DMS114 treated with DMSO at 0.1 percent for 48 hours (cell line): ENCODE data around the gene AOX1.
"Not testable (repeated sequence)": the region's sequence is repeated elsewhere in the genome, so short reads cannot be mapped to it uniquely, and the experiment has no call there.

Experiments
- DNase-seq: peaks from one replicate; lab custom pipeline; 2025; ENCODE audit not compliant: unreplicated experiment; lab: John Stamatoyannopoulos, UW

AOX1 gene

DNA sequence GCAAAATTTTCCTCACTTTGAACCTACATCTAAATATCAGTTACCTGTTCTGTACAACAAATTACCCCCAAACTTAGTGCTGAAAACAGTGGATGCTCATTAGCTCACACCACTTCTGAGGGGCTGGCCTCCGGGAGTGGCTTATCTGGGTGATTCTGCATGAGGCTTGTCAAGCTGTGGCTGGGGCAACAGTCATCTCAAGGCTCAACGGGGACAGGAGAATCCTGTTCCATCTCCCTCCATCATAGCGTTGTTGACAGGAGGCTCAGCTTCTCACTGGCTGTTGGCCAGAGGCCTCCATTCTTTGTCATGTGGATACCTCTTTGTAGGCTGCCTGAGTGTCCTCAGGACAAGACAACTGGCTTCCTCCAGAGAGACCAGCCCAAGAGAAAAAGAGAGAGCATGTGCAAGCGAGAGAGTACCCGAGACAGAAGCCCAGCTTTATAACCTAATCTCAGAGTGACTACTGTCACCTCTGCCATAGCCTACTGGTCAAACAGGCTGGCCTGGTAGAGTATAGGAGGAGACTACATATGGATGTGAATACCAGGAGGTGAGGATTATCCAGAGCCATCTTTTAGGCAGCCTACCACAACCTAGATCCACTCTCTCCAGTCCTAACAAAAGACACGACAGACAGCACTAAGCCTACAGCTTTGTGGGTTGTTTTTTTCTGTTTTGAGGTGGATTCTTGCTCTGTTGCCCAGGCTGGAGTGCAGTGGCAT is 79.1 kb downstream of the AOX1 start:
- no peak for DNase-seq

DNA sequence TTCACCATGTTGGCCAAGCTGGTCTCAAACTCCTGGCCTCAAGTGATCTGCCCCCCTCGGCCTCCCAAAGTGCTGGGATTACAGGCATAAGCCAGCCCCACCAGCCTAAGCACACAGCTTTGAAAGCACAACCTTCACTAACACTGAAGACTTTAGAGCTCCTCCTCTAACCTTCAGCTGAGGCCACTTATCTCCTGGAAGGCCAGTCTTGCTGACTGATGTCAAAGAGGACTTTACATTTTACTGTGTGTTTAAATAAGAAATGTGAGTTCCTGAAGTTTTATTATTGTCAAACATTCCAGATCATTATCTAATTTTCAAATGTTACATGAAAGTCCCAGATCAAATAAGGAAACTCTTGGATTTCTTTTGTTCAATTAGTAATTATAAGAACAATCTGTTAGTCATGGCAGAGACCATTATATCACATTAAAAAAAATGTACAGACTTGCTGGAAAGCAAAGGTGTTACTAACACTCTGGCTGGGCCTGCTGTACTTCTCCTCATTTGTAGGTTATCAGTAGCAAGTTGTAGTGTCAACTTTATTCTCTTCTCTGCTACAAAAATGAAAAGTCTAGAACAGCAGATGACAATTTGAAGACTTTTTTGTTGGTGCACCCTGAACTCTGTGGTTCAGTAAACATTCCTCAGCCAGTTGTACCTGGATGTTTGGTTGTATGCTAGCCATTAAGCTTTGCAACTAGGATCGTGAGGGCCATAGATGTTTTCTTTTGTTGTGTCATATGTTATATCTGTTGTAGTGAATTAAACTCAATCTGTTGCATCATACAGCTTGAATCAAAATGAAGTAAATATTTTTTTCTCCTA is 80.0 kb downstream of the AOX1 start:
- no peak for DNase-seq

DNA sequence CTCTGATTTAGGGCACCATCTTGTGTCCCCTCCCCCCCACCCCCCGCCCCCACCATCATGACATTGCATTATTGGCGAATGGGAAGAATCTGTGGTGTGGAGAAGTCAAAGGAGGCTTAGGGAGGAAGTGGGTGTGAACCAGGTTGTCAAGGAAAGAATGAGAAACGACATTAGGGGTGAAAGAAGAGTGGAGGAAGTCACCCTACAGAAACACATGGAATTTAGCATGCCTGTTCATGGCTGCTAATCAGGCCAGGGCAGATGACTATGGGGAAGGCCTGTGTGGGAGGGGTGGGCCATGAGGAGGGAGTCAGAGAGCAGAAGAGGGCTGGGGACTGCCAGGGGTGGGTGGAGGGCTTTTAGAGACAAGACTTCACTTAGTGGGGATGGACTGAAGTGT is 81.6 kb downstream of the AOX1 start:
- DNase-seq: no peak

DNA sequence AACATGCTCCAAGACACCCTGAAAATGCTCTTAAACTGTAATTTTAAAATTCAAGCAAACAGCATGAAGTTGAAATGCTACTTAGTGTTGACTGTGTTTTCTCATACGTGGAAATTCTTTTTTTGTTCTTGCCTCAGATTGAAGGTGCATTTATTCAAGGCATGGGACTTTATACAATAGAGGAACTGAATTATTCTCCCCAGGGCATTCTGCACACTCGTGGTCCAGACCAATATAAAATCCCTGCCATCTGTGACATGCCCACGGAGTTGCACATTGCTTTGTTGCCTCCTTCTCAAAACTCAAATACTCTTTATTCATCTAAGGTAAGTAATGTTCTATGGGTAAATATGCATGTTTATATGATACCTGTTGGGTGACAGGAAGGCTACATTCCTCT is 82.7 kb downstream of the AOX1 start:
- DNase-seq: no peak

DNA sequence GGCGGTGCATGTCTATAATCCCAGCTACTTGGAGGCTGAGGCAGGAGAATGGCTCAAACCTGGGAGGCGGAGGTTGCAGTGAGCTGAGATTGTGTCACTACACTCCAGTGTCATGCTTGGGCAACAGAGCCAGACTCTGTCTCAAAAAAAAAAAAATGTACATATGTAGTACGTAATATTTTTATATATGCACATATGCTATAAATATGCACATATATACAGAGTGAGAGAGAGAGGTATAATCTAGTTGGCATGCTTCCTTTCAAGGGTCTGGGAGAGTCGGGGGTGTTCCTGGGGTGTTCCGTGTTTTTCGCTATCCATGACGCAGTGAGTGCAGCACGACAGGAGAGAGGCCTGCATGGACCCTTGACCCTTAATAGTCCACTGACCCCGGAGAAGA is 83.5 kb downstream of the AOX1 start:
- DNase-seq: no peak

DNA sequence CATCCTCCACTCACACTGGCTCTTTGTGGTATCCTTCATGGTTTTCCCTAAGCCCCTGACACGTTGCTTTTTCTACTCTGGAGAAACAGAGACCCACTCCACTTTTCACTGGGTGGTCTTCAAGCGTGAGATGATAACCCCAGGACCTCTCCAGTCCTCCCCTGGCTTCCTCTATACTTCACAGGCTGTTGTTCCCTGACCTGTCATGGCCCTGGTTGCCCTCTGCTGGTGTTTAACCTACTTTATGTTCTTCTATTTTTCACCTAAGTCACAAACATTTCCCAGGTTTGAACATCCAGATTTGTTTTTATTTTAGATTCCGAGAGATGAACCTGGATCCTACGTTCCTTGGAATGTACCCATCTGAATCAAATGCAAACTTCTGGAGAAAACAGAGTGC is 84.5 kb downstream of the AOX1 start:
- no peak for DNase-seq

DNA sequence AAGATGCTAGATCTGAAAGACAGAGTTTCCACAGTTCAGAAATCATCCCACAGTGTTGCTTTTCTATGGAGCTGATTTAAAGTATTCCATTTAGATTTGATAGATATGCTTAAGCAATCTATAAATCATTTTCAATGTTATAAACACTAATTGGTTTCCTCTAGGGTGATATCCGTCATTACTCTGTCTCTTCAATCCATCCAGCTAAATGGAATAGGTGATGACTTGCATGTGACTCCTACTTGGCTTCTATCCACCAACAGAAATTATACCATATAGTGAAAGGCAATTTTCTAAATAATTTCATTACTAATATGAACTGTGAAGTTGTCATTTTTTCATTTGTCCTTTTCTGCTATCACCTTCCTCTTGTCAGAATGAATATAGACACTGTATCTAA is 84.9 kb downstream of the AOX1 start:
- DNase-seq: no peak

DNA sequence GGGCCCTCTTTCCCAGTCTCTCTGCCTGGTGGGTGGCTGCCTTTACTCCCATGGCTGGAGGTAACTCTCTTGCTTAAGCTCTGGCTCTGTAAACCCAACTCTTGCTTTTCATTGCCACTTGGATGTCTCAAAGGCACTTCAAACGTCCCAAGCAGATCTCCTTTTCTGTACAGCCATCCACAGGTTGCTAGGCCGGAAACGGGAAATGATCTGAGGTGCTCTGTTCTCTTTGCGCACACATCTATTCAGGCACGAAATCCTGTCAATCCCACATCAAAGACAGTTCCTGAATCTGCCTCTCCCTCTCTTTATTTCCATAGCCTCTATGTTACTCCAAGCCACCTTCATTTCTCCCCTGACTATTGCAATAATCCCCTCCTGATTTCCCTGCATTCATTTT is 87.4 kb downstream of the AOX1 start:
- DNase-seq: no peak

DNA sequence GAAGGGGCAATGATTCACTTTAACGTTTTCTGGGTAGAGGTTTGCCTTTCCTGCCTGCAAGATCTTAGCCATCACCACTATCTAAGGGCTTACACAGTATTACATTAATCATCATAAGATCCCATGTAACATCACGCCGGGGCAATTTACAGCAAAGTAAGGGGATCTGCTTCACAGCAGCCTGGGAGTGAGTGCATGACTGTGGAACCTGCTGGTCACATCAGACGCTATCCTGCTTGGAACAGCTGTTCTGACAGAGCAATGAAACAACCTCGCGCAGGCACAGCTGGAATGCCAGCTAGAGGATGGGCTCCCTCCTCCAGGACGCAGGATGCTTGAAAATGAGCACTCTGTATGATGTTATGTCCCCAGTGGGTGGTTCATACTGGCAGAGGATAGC is 89.0 kb downstream of the AOX1 start:
- DNase-seq: no peak

DNA sequence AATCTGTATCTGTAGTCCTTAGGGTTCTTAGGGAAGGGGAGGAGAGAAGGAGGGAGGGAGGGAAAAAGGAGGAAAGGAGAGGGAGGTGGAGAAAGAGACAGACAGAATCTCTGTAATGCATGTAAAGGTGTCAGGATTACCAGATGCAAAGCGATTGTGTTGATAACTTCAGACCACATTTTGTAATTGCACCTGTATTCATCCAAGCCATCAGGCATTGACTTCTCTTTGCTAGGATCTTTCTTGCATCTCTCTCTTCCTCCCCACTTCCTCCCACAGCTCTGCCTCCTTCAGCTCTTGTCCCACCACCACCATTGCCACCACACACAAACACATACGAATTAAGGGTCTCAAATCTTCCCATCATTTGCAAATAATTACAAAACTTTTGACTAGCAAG is 91.4 kb downstream of the AOX1 start:
- no peak for DNase-seq

DNA sequence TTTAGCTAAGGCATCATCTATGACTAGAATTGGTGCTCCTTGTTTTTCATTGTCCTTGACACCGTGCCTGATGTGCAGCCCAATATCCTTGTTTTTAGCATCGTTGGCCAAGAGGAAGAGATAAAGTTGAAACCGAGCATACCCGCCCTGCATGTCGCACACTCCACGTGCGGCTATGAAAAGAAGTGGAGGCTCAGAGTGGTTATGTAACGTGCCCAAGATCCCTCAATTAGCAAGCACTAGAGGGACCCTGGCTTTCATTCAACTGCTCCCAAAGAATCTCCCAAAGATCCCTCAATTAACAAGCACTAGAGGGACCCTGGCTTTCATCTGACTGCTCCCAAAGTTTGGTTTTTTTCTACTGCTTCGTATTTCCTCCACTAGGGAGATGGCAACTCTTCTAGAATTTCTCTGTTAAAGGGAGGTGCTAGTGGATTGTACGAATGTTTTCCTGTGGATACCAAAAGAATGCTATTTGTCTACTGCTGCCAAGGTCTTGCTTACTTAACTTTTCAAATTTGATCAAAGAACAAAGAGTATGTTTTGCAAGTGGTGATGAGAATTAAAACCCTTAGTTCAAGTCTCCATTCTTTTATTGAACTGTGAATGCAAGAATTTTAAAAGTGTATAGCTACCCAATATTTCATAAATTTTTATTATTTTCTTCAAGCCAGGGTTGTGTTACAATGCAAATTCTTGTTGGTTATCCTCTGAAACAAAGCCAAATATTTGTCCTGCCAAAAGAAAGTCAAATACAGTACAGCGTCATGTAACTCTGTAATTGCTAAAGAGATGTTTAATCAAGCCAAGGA is 92.1 kb downstream of the AOX1 start:
- DNase-seq: no peak

DNA sequence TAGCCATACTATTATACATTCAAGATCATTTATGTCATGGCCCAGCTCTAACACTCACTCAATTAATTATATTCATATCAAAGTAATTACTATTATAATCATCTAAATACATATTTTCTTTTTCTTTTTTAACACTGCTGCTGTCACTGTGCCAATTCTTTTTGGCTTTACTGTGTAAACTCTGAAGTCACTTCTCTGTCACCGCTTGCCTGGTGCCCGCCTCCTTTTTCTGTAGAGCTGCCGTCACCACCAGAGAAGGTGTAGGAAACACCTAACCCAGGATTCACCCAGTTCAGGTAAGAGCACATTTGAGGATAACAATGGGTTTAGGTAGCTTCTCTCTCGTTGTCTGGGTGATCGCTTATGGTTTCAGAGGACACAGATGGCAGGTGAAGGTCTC is 93.3 kb downstream of the AOX1 start:
- no peak for DNase-seq

DNA sequence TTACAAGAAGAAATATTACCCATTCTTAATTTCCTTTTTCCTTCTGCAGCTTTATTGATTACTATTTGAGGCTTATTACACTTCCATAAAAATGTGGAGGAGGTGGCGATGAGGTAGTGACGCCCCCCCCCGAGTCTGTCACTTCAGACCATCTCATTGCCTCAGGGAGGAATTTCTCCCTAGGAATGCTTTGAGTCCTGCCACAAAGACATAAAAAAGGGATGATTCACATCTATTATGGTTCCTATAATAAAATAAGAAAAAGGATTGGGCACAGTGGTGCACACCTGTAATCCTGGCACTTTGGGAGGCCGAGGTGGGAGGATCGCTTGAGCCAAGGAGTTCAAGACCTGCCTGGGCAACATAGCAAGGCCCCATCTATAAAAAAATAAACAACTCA is 93.7 kb downstream of the AOX1 start:
- DNase-seq: no peak

DNA sequence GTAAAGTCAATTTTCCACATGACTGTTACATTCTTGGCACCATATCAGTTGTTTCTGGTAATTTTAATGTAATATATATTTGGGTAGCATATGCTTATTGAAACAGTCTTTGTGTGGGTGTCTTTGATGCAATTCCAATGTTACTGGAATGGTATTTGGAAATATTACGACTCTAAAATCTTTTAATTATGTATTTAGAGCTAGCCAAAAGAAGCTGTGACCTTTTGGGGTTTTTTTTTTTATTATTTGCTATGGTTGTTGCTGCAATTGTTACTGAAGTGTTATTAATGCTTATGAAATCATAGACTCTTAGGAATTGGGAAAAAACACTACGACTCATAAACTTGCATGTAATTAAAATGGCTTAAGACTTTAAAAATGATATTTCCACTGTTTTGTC is 95.9 kb downstream of the AOX1 start:
- no peak for DNase-seq

DNA sequence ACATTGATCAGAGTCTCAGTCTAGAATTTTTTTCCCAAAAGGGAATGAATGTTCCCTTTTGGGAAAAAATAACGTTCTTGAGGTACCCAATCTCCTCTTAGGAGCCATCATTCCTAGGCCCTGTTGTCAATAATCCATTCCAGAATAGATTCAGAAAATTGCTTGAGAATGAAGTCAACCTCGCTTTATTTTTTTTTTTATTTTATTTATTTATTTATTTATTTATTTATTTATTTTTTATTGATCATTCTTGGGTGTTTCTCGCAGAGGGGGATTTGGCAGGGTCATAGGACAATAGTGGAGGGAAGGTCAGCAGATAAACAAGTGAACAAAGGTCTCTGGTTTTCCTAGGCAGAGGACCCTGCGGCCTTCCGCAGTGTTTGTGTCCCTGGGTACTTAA is 96.6 kb downstream of the AOX1 start:
- not testable (repeated sequence) for DNase-seq

DNA sequence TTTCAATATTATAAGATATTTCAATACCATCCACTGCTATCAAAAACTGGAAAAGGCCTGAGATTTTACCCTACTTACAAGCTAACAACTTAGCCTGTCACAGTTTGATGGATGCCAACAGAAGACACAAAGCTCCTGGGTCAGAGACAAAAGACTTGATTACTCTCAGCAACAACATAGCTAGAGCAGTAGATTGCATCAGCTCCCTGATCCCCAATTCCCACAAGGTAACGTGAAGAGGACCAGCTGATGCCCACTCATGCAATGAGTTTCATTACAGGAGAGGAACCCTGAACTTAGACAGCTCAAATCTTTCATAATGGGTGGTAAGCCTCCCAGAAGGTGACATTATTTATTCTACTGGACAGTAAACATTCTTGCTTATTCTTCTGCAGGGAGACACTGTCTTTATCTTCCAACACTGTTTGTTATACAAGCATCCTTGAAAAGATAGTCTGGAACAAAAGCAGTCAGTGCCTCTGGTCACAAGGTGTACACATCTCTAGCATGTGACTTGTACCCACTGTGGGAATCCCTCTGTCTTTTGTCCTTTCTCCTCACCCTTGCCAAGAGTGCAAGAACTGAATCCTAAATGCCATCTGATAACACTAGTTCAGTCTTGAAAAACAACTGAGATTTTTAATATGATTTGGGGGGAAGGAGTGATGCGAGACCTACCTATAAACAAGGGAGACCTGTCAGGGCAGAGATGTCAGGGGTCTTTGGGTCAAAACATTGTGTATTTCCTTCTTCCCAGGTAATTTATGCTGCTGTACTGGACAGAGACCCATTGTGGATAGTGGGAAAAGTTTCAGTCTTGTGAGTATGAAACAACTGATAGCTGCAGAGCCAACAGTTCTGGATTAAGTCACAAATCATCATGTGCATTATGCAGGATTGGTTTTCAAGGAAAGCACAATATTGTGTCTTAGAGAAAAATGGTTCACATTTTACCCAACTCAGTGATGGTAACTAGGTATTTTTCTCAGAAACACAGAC is 102.4 kb downstream of the AOX1 start:
- no peak for DNase-seq

DNA sequence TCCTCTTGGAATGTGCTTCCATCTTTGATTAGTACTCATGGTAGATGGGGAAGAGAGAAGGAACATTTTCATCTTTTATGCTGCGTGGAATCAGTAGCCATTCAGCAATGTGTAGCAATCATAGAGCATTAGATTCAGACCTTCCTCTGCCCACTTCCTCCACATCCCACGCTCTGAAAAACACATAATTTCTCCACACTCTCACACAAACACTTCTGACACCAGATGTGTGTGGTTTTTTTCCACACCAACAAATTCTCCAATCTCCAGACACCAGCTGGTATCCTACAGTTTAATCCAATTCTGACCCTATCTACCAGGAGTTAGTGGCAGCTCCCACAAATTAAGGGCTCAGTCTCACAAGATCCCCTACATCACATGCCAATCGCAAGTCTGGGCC is 103.3 kb downstream of the AOX1 start:
- DNase-seq: no peak

DNA sequence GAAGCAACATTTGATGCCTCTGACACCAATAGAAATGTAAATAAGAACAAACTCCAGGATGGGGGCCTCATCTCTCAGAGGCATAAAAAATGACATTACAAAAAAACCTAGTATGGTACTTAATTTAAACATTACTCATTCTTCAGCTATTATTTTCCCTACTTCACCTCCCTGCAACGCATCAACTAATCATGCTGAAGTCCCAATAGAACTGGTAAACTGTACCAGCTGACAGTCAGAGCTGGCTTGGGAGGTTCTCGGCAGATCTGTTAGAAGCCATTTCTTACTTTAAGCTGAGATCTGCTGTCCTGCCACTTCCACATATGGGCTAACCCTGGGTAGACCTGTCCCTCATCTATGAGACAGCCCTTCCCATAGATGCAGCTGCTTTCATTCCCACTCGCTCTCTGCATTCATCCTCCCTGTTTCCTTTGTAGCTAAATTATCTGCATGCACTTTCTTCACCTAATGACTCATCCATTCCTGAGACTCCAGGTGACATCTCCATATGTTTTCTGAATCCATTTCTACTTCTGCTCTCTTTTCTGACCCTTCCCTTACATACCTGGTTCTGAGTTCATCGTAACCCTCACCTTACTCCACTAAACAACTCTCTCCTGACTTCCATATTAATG is 108.1 kb downstream of the AOX1 start:
- no peak for DNase-seq

DNA sequence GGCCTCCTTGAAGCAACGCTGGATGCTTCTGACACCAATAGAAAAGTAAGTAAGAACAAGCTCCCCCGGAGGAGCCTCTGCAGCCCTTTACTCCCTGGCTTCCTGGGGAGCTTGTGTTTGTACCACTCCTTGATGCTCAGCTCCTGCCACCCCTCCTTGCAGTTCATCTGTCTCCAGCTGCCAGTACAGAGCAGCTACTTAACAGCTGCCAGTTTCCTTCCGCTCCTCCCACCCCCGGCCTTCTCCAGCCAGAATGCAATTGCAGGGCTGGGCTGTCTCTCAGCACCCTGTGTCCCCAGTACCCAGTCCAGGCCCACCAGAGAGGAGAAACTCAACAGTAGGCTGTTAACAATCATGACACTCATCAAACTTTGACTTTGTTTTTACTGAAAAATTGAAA is 109.4 kb downstream of the AOX1 start:
- no peak for DNase-seq

DNA sequence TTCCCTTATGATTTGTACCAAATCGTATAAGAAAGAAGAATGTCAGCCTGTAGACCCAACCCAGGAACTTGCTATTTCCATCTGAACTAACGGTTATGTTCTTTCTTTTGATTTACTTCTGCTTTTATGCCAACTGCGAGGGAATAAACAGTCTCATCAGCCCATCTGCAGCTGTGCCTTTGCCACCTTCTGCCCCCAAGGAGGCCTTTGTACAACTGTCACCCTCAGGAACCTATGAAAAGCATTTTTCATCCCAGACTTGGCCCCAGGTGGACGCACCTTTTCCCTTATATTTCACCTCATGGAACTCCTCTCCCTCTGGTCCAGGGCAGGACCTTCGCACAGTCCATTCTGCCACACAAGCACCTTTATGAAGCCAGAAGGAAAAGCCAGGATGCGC is 109.8 kb downstream of the AOX1 start:
- DNase-seq: no peak
